ENCODE measurements around the gene ATM.
"Not testable (repeated sequence)": the region's sequence is repeated elsewhere in the genome, so short reads cannot be mapped to it uniquely, and the experiment has no call there.

Gene ATM

GRCh38 chr11:108345767-108346166, 122.9 kb downstream of the ATM start:
- DNase-seq, result no peak
- in situ Hi-C loops (cut with MboI; ENCODE audit: low pct_unique_long_range_greater_than_20kb, low sequenced_read_pairs), result no loop called here

- in situ Hi-C loops (cut with MboI; ENCODE audit: low pct_unique_long_range_greater_than_20kb, low sequenced_read_pairs), result no loop called here
- DNase-seq, result no peak
Measured at GRCh38 chr11:108346451-108346850, 123.6 kb downstream of the ATM start.

- DNase-seq, result no peak
- in situ Hi-C loops (cut with MboI; ENCODE audit: low pct_unique_long_range_greater_than_20kb, low sequenced_read_pairs), result no loop called here
Measured at GRCh38 chr11:108351468-108351867, 128.6 kb downstream of the ATM start.

- DNase-seq, result no peak
- in situ Hi-C loops (cut with MboI; ENCODE audit: low pct_unique_long_range_greater_than_20kb, low sequenced_read_pairs), result no loop called here
Measured at GRCh38 chr11:108364159-108364558, 141.3 kb downstream of the ATM start.

- DNase-seq, result no peak
- in situ Hi-C loops (cut with MboI; ENCODE audit: low pct_unique_long_range_greater_than_20kb, low sequenced_read_pairs), result no loop called here
Measured at GRCh38 chr11:108368134-108368533, 145.3 kb downstream of the ATM start.

- in situ Hi-C loops (cut with MboI; ENCODE audit: low pct_unique_long_range_greater_than_20kb, low sequenced_read_pairs), result no loop called here
- no peak for DNase-seq
Measured at GRCh38 chr11:108369064-108369463, 146.2 kb downstream of the ATM start.

GRCh38 chr11:108370315-108370714, 147.4 kb downstream of the ATM start:
- no peak for DNase-seq
- in situ Hi-C loops (cut with MboI; ENCODE audit: low pct_unique_long_range_greater_than_20kb, low sequenced_read_pairs), result no loop called here

GRCh38 chr11:108370990-108371389, 148.1 kb downstream of the ATM start:
- in situ Hi-C loops (cut with MboI; ENCODE audit: low pct_unique_long_range_greater_than_20kb, low sequenced_read_pairs), result no loop called here
- no peak for DNase-seq

- in situ Hi-C loops (cut with MboI; ENCODE audit: low pct_unique_long_range_greater_than_20kb, low sequenced_read_pairs), result not testable (repeated sequence)
Measured at GRCh38 chr11:108373505-108373904, 150.6 kb downstream of the ATM start.

GRCh38 chr11:108388576-108388975, 165.7 kb downstream of the ATM start:
- in situ Hi-C loops (cut with MboI; ENCODE audit: low pct_unique_long_range_greater_than_20kb, low sequenced_read_pairs), result no loop called here
- no peak for DNase-seq

More at GRCh38 chr11:108373505-108373904, 150.6 kb downstream of the ATM start:
- DNase-seq, result not testable (repeated sequence)

GRCh38 chr11:108392353-108392752, 169.5 kb downstream of the ATM start:
- in situ Hi-C loops (cut with MboI; ENCODE audit: low pct_unique_long_range_greater_than_20kb, low sequenced_read_pairs), result no loop called here
- DNase-seq, result no peak

- in situ Hi-C loops (cut with MboI; ENCODE audit: low pct_unique_long_range_greater_than_20kb, low sequenced_read_pairs), result no loop called here
- no peak for DNase-seq
Measured at GRCh38 chr11:108393046-108393445, 170.2 kb downstream of the ATM start.

GRCh38 chr11:108394744-108395284, 171.9 kb downstream of the ATM start:
- in situ Hi-C loops (cut with MboI; ENCODE audit: low pct_unique_long_range_greater_than_20kb, low sequenced_read_pairs), result no loop called here
- no peak for DNase-seq

GRCh38 chr11:108396672-108397071, 173.8 kb downstream of the ATM start:
- in situ Hi-C loops (cut with MboI; ENCODE audit: low pct_unique_long_range_greater_than_20kb, low sequenced_read_pairs); DNase-seq: not testable (repeated sequence)

- in situ Hi-C loops (cut with MboI; ENCODE audit: low pct_unique_long_range_greater_than_20kb, low sequenced_read_pairs), result no loop called here
- no peak for DNase-seq
Measured at GRCh38 chr11:108398439-108398838, 175.6 kb downstream of the ATM start.

GRCh38 chr11:108402241-108402640, 179.4 kb downstream of the ATM start:
- DNase-seq, result no peak

GRCh38 chr11:108403052-108403451, 180.2 kb downstream of the ATM start:
- in situ Hi-C loops (cut with MboI; ENCODE audit: low pct_unique_long_range_greater_than_20kb, low sequenced_read_pairs), result no loop called here
- DNase-seq, result no peak

More at GRCh38 chr11:108402241-108402640, 179.4 kb downstream of the ATM start:
- in situ Hi-C loops (cut with MboI; ENCODE audit: low pct_unique_long_range_greater_than_20kb, low sequenced_read_pairs), result no loop called here

GRCh38 chr11:108405706-108406105, 182.8 kb downstream of the ATM start:
- DNase-seq, result no peak
- in situ Hi-C loops (cut with MboI; ENCODE audit: low pct_unique_long_range_greater_than_20kb, low sequenced_read_pairs), result no loop called here

- in situ Hi-C loops (cut with MboI; ENCODE audit: low pct_unique_long_range_greater_than_20kb, low sequenced_read_pairs), result no loop called here
Measured at GRCh38 chr11:108414958-108415357, 192.1 kb downstream of the ATM start.

GRCh38 chr11:108417551-108417950, 194.7 kb downstream of the ATM start:
- DNase-seq, result peak; percentile 42
- in situ Hi-C loops (cut with MboI; ENCODE audit: low pct_unique_long_range_greater_than_20kb, low sequenced_read_pairs), result not testable (repeated sequence)

More at GRCh38 chr11:108414958-108415357, 192.1 kb downstream of the ATM start:
- no peak for DNase-seq
